SKM-1 (cell line): ENCODE results near the gene MARCHF2.

Experiments used
- DNase-seq: peaks from one replicate; lab custom pipeline; 2025; ENCODE audit not compliant: unreplicated experiment; lab: John Stamatoyannopoulos, UW

MARCHF2 gene

GRCh38 chr19:8451885-8452284, 38.8 kb downstream of the MARCHF2 start:
- no peak for DNase-seq

DNA sequence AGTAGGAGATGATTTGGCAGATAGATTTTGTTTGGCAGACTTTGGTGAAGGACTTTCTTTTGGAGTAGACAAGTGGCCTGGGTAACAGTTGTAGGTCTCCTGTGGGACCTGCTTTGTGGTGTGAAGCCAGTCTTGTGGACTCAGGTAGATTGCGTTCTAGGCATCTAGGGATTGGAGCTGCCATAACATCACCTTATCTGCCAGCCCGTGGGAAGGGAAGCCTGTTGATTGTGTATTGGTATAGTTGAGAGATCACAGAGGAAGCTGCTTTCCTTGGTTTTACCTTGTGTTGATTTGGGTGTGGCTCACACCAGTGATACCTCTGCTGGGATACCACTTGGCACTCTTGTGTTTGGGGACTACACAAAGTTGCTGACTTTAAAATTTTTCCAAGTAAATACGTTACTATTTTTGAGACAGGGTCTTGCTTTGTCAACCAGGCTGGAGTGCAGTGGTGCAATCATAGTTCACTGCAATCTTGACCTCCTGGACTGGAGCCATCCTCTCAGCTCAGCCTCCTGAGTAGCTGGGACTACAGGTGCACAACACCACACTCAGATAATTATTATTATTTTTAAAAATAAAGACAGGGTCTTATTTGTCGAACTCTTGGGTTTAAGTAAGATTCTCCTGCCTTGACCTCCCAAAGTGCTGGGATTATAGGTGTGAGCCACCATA, 39.5 kb downstream of the MARCHF2 start:
- DNase-seq: no peak

DNA sequence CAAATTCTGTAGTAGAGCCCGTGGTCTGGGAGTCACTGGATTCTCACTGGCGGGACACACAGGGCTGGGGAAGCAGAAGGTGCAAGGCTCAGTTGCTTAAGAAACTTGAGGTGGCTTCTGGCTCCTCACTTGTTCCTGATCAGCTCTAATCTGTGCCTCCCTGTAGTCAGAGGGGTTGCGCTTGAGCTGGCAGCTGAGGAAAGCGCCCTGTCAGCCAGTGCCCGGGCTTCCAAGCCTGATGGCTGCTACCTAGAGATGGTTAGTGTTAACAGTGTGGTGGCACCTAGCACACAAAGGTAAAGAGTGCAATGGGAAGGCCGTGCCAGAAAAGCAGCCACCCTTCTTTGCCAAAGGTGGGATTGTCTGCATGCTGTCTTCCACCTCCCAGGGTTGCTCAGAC, 40.5 kb downstream of the MARCHF2 start:
- no peak for DNase-seq

DNA sequence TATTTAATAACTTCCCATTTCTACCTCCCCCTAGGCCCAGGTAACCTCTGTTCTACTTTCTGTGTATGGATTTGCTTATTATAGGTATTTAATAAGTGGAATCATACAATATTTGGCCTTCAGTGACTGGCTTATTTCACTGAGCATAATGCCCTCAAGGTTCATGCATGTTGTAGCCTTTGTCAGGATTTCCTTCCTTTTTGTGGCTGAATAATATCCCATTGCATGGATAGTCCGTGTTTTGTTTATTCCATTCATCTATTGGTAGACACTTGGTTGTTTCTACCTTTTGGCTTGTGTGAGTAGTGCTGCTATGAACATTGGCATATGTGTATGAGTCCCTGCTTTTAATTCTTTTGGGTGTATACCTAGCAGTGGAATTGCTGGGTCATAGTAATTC, 41.1 kb downstream of the MARCHF2 start:
- no peak for DNase-seq

DNA sequence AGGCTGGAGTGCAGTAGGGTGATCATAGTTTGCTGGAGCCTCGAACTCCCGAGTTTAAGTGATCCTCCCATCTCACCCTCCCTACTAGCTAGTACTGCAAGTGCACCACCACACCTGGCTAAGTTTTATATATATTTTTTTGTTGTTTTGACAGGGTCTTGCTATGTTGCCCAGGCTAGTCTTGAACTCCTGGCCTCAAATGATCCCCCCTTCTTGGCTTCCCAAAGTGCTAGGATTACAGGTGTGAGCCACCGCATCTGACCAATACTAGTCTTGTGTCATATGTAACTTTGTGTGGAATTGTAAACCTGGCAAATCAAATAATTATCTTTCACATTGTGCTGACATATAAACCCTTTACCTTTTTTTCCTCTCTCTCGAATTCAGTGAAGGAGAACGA, 41.9 kb downstream of the MARCHF2 start:
- no peak for DNase-seq

- no peak for DNase-seq
These were observed 43.0 kb downstream of the MARCHF2 start for GRCh38 chr19:8456064-8456463.

- no peak for DNase-seq
These were observed 44.1 kb downstream of the MARCHF2 start for GRCh38 chr19:8457209-8457608.

DNA sequence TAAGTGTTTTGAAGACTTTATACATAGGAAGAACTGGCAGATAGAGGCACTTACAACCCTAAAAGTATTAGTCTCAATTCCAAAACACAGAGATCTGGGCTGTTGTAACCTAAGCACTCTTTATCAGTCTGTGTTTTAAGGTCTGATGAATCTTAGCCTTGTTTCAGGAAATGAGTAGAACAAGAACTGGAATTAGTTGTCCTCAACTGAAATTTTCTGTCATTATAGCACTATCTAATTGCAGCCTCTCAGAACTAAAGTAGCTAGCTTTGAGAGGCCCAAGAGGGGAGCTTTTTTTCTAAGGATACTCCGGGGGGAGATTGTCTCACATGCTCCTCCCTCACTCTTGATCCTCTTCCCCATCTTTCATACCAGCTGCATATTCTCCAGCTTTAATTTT, 44.7 kb downstream of the MARCHF2 start:
- no peak for DNase-seq

DNA sequence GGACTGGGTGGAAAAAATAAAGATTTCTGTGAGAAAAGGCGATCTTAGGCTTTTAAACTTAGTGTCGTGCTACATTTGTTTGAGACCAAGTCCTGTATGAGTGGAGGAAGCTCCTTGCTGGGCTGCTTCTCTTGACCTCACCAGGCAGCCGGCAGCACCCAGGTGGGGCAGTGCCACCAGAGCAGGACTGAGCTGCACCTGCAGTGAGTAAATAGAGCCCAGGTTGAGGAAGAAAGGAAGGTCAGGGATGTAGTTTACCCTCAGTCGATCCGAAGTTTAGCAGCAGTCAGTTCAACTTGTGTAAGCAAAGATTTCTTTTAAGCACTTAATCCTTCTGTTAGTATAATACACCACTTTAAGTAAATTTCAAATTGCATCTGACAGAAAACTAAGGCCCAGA, 45.3 kb downstream of the MARCHF2 start:
- no peak for DNase-seq

DNA sequence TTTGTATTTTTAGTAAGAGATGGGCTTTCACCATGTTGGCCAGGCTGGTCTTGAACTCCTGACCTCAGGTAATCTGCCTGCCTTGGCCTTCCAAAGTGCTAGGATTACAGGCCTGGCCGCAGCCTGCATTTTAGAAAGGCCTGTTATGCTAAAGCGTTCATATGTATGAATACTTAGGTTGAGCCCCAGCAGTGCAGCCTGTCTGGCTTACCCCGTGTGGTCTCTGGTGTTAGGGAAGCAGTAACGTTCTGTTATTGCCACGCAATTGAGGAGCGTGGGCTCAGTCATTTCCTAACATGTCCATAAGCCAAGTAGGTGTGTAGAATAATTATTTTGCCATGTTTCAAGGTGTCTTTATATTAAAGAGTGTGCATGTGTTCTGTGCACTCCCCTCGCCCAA, 46.0 kb downstream of the MARCHF2 start:
- DNase-seq: no peak

DNA sequence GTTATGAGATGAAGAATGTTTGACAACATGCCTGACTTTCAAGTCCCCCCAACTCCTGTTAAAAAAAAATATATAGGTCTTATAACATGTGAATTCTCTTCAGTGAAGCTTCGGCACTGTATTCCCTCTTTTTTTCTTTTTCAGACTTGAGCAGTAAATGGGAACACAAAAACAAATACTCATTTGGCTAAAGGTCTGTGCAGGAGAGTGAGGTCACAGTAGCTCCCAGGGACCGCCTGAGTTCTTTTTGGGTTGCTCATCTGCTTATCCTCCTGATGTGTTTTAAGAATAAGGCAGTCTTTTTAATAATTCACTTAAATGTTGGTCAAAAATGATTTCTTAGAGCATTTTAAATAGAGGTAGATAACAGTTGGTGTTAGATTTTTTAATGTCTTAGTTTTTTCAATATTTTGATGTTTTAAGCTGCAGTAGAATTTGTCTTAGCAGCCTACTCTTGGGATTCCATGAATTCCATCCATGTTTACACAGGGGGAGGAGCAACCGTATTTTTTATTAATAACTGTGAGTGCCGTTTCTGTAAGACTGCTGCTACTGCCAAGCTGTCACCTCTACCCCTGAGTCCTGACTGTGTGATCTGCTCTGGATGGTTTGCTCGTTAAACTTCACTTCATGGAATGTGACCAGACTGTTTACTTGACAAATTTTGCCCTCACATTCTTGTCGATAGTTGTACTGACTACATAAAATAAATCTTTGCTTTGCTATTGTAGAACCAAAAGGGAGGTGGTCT, 46.6 kb downstream of the MARCHF2 start:
- no peak for DNase-seq

GRCh38 chr19:8460516-8461298, 47.6 kb downstream of the MARCHF2 start:
- no peak for DNase-seq

DNA sequence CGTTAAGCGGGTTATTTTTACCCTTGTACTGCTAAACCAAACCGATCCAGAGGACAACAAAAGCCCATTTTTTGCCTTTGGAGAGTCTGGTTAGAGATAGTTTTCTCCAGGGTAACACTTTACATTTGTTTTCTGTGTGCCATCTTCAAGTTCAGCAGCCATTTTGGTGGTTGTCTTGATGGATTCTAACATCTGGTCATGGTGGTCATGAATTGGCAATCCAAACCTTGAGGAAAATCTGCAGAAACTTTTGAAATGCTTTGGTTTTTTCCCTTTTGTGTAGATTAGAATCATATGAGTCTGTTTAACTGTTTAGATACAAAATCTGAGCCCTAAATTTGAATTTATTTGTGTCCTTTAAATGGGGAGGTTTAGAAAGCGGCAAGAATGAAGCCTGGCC, 48.3 kb downstream of the MARCHF2 start:
- DNase-seq: no peak

- no peak for DNase-seq
These were observed 48.8 kb downstream of the MARCHF2 start for GRCh38 chr19:8461891-8462290.

DNA sequence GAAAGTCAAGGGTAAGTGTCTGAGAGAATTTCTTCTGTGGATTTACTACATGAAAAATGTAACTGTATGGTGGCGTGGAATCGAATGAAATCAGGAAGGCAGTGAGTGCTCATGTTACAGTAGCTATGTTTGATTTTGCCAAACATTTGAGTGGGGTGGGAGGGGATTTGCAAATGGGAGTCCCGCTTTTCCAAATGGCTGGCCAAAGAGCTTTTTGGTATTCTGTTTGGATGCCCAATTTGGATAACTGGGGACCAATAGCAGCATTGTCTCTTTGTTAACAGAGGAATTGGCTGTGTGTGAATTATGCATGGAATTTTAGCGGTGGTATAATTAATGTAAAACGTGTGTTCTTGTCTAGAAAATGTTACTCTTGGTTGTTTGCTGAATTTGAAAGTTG, 49.5 kb downstream of the MARCHF2 start:
- DNase-seq: no peak

DNA sequence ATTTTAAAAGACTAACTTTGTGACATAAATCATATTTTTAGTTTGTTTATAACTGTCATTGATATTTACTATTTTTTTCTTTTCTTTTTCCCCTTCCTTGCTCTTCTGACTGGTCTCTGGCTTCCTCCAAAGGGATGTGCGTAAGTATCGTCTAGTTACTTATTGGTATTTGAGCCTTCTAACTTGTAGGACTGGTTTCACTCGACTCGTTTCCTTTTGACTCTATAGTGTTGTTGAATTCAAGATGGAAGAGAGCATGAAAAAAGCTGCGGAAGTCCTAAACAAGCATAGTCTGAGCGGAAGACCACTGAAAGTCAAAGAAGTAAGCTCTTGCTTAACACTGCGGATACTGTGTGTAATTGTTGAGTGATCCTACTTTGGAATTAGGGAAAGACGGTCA, 50.3 kb downstream of the MARCHF2 start:
- DNase-seq: no peak

- no peak for DNase-seq
These were observed 52.9 kb downstream of the MARCHF2 start for GRCh38 chr19:8466018-8466417.

GRCh38 chr19:8468124-8468523, 55.0 kb downstream of the MARCHF2 start:
- DNase-seq: no peak

- no peak for DNase-seq
These were observed 55.8 kb downstream of the MARCHF2 start for GRCh38 chr19:8468761-8469373.

GRCh38 chr19:8469613-8470368, 56.7 kb downstream of the MARCHF2 start:
- no peak for DNase-seq
